Measurements from ENCODE around the gene COL4A6.

COL4A6 gene

DNA sequence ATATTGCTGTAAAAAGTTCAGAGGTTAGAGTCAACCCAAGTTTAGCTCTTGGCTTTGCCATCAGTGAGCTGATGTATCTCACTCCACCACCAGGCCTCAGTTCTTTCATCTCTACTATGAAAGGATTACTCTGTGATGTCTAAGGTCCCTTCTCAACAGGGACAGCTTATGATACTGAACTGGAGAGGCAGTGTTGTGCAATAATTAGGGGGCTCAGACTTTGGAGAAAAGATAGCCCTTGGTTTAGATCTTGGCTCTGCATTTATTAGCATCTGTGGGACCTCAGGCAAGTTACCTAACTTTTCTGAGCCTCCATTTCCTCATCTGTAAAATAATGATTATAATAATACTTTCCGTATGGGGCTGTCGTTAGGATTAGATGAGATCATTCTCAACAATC is 89.0 kb downstream of the COL4A6 start:
- FAIRE-seq (no peak), DNase-seq (ENCODE audit: insufficient read length, low spot score) (no peak)
- TF ChIP-seq, protein P1, sequence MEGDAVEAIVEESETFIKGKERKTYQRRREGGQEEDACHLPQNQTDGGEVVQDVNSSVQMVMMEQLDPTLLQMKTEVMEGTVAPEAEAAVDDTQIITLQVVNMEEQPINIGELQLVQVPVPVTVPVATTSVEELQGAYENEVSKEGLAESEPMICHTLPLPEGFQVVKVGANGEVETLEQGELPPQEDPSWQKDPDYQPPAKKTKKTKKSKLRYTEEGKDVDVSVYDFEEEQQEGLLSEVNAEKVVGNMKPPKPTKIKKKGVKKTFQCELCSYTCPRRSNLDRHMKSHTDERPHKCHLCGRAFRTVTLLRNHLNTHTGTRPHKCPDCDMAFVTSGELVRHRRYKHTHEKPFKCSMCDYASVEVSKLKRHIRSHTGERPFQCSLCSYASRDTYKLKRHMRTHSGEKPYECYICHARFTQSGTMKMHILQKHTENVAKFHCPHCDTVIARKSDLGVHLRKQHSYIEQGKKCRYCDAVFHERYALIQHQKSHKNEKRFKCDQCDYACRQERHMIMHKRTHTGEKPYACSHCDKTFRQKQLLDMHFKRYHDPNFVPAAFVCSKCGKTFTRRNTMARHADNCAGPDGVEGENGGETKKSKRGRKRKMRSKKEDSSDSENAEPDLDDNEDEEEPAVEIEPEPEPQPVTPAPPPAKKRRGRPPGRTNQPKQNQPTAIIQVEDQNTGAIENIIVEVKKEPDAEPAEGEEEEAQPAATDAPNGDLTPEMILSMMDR (IDR thresholded peaks at IDR 0.05; ENCODE audit: insufficient read depth, missing control alignments), result no peak

DNA sequence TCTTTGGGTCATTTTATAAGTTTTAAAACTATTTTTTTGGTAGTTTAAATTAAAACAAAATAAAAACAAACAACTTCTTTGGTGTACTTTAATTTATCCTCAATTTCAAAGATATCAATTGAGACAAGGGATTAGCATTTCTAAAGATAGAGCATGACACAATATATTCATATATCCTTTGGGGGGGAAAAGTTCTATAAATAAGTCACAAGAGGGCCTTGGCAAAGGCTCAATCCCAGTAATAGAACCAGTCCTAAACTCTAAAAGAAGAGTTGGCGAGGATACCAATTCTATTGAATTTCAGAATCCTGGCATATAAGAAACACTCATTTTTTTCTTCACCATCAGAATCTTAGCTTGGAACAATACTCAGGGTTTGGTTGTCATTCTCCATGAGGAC is 89.7 kb downstream of the COL4A6 start:
- DNase-seq (ENCODE audit: insufficient read length, low spot score) (no peak), FAIRE-seq (no peak)
- TF ChIP-seq, protein P1 (IDR thresholded peaks at IDR 0.05; ENCODE audit: insufficient read depth, missing control alignments), result no peak

DNA sequence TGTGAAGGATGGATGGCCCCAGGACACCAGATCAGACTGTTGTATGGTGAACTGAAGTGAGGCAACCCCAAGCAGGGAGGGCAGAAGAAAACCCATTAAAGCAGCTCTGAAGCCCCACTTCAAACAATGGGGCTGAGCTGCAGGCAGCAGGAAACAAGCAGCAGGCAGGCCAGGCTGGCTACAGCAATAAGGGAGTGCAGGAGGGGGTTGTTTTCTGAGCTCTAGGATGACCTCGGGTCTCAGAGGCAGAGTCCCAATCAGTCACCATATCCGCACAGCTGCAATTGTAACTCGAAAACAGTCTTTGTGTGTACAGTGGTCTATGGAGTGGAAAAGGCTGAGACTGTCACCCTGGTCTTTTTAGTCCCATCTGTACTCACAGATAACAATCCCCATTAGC is 90.4 kb downstream of the COL4A6 start:
- FAIRE-seq, result no peak

DNA sequence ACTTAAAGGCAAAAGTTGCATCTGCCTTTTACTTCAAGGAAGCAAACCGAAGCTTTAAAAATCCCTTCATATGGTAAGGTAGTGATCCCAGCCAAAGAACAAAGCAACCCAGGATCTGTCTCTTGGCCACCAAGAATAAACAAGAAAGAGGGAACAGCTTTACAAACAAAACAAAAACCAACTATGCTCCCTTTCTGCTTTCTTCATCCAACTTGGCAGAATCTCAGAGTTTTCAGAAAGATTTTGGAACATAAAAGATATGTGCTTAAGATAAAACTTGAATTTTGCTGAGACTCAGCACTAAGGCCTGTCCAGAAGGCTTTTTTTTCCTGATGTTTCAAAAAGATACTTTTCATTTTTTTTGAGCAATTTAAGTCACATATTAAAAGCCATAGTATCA is 94.0 kb downstream of the COL4A6 start:
- no peak for DNase-seq (ENCODE audit: insufficient read length, low spot score)
- FAIRE-seq, result no peak
- TF ChIP-seq, protein P1 (IDR thresholded peaks at IDR 0.05; ENCODE audit: insufficient read depth, missing control alignments), result no peak

More for the DNA sequence above, 90.4 kb downstream of the COL4A6 start:
- TF ChIP-seq, protein P1 (IDR thresholded peaks at IDR 0.05; ENCODE audit: insufficient read depth, missing control alignments), result no peak
- DNase-seq (ENCODE audit: insufficient read length, low spot score), result no peak

DNA sequence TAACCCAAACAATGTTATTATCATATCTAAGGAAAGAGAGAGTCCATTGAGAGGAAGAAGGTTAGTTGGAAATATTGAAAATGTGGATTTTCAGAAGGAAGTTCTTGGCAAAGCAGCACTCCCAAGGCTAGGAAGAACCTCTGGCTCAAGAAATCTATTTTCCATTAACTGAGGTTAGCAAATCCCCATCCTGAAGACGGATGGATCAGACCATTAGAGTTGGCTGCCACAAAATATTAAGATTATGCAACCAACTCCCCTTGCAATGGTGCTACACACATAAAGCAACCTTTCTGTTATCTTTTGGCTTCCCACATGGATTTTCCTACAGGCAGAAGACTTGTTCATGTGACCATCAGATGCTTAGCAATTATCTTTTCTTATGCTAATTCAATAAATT is 96.3 kb downstream of the COL4A6 start:
- no peak for FAIRE-seq

DNA sequence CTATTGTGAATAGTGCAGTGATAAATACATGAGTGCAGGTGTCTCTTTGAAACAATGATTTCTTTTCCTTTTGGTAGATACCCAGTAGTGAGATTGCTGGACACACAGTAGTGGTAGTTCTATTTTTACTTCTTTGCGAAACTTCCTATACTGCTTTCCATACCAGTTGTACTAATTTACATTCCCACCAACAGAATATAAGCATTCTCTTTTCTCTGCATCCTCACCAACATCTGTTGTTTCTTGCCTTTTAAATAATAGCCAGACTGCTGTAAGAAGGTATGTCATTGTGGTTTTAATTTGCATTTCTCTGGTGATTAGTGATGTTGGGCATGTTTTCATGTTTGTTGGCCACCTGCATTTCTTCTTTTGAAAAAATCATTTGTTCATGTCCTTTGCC is 105.9 kb downstream of the COL4A6 start:
- TF ChIP-seq, protein P1 (IDR thresholded peaks at IDR 0.05; ENCODE audit: insufficient read depth, missing control alignments), result no peak
- DNase-seq (ENCODE audit: insufficient read length, low spot score), result no peak
- no peak for FAIRE-seq

More for the DNA sequence above, 96.3 kb downstream of the COL4A6 start:
- TF ChIP-seq, protein P1 (IDR thresholded peaks at IDR 0.05; ENCODE audit: insufficient read depth, missing control alignments), result no peak
- DNase-seq (ENCODE audit: insufficient read length, low spot score), result no peak

DNA sequence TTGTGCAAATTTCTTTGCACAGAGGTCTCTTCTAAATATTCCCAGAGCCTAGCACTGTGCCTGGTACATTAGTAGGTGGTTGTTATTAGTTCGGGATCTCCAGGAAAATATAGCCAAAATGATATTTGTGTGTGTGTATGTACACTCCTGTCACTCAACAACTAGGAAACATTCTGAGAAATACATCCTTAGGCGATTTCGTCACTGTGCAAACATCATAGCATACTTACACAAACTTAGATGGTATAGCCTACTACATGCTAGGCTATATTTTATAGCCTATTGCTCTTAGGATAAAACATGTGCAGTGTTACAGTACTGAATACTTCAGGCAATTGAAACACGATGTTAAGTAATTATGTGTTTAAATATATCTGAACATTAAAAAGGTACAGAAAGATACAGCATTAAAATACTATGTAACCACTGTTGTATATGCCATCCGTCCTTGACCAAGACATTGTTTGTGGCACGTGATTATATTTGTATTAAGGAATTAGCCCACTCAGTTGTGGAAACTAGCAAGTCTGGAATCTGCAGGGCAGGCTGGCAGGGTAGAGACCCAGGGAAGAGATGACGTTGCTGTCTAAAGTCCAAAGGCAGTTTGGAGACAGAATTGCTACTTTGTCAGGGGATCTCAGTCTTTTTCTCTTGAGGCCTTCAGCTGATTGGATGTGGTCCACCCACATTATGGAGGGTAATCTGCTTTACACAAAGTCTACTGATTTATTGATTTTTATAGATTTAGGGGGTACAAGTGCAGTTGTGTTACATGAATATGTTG is 106.9 kb downstream of the COL4A6 start:
- no peak for FAIRE-seq
- DNase-seq (ENCODE audit: insufficient read length, low spot score), result no peak
- TF ChIP-seq, protein P1 (IDR thresholded peaks at IDR 0.05; ENCODE audit: insufficient read depth, missing control alignments), result no peak

Data from D721Med (cell line).